ENCODE measurements around the gene OR51M1.

OR51M1 gene

DNA sequence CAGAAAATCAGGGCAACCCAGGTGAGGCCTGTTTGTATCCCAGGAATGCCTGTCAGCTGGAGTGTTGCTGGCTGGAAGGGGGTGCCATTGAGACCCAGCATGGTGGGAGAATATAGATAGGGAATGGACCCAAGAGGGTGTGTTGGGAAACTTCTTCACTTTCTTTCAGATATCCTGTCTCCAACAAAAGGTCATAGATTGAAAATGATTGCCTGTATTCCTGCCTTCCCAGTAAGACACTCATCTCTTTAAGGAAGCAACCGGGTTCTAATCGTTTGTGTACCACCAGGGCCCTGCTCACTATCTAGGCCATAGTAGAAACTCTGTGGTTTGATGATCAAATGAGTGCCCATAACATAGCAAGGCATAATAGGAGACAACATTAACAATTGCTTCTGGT, 57.8 kb downstream of the OR51M1 start, which contains the start of gene OR51I1:
Gene OR51I1 (minus strand): TSS at position 101 of the 400 bp plus-strand sequence. CDS start 0 bp downstream, at position 101.
- Histone ChIP-seq H3K4me1 (ENCODE audit: control insufficient read depth, insufficient read depth, low read length) (no peaks in the 10 kb centered on the region), H3K36me3 (ENCODE audit: control insufficient read depth in 2 of 2, insufficient read depth in 1 of 2, low read length in 2 of 2) (no peaks in the 10 kb centered on the region), H3K27ac (ENCODE audit: extremely low read depth, low read depth, low read length) (no peak within 1 kb of the TSS), H3K9me3 (ENCODE audit: control insufficient read depth, insufficient read depth, low read depth, low read length) (no peaks in the 10 kb centered on the region), H3K4me3 (ENCODE audit: low read depth, low read length) (no peak within 1 kb of the TSS)
- TF ChIP-seq ZNF169 (tag by site-specific recombination; IDR thresholded peaks at IDR 0.05) (no peak), ZNF350 (tag by site-specific recombination; IDR thresholded peaks at IDR 0.05) (no peak), HOXC10 (CRISPR knock-in tag; IDR thresholded peaks at IDR 0.05) (no peak), ZNF660 (tag by site-specific recombination; IDR thresholded peaks at IDR 0.05) (no peak), KLF7 (tag by site-specific recombination; IDR thresholded peaks at IDR 0.05; ENCODE audit: borderline replicate concordance) (no peak), YY1 (tag by site-specific recombination; IDR thresholded peaks at IDR 0.05) (no peak), ZNF133 (tag by site-specific recombination; IDR thresholded peaks at IDR 0.05) (no peak), KLF1 (tag by site-specific recombination; IDR thresholded peaks at IDR 0.05) (no peak), ZNF600 (tag by site-specific recombination; IDR thresholded peaks at IDR 0.05) (no peak), PRDM4 (tag by site-specific recombination; IDR thresholded peaks at IDR 0.05) (no peak)
- TF ChIP-seq, protein P1, sequence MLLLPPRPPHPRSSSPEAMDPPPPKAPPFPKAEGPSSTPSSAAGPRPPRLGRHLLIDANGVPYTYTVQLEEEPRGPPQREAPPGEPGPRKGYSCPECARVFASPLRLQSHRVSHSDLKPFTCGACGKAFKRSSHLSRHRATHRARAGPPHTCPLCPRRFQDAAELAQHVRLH (tag by site-specific recombination; IDR thresholded peaks at IDR 0.05): no peak
- CTCF ChIA-PET: no interaction called here
- POLR2A ChIA-PET: no interaction called here
